Measurements from ENCODE around the gene MBTPS1. TPM values are rescaled to one million over a fixed set of nuclear protein-coding genes. Genes with fewer than 3 reads are reported as not detected.

MBTPS1 gene
- total and polyA plus RNA-seq, 4 donors = 21.1 to 65.0 (median 30.8) TPM

Small RNAs within 50 kb of the gene (small RNA-seq; reads per million reads assigned to genes)
- gene RNA5SP432 = not detected

Other genes starting within 250 kb of the MBTPS1 start
- 10 to 100 TPM in 1 of 2 donors, 1 to 10 TPM in 1; 3.7 to 24.4 TPM for gene MLYCD, start 217.8 kb downstream of the MBTPS1 start, total RNA-seq
- gene MLYCD, start 217.8 kb downstream of the MBTPS1 start, polyA plus RNA-seq = 1 to 10 TPM; 7.1 to 7.8 TPM
- gene OSGIN1, start 163.7 kb downstream of the MBTPS1 start, total RNA-seq = 10 to 100 TPM in 1 of 2 donors, 1 to 10 TPM in 1; 7.1 to 47.2 TPM
- 10 to 100 TPM; 73.6 to 90.4 TPM for gene OSGIN1, start 163.7 kb downstream of the MBTPS1 start, polyA plus RNA-seq
- 1 to 10 TPM in 1 of 2 donors, not detected in 1; 2.7 TPM for gene NECAB2, start 148.7 kb downstream of the MBTPS1 start, total RNA-seq
- gene NECAB2, start 148.7 kb downstream of the MBTPS1 start, polyA plus RNA-seq = 1 to 10 TPM; 2.9 to 3.8 TPM
- under 1 TPM; 0.08 to 0.42 TPM for gene SLC38A8, start 74.1 kb downstream of the MBTPS1 start, total RNA-seq
- 1 to 10 TPM in 1 of 2 donors, under 1 TPM in 1; 0.22 to 1.0 TPM for gene SLC38A8, start 74.1 kb downstream of the MBTPS1 start, polyA plus RNA-seq
- 1 to 10 TPM; 6.8 to 9.6 TPM for gene HSDL1, start 28.2 kb upstream of the MBTPS1 start, total RNA-seq
- gene HSDL1, start 28.2 kb upstream of the MBTPS1 start, polyA plus RNA-seq = 1 to 10 TPM; 3.0 to 3.8 TPM
- gene DNAAF1, start 28.4 kb upstream of the MBTPS1 start, total RNA-seq = under 1 TPM; under 0.01 to 0.08 TPM
- gene DNAAF1, start 28.4 kb upstream of the MBTPS1 start, polyA plus RNA-seq = under 1 TPM in 1 of 2 donors, not detected in 1; 0.06 TPM
- 10 to 100 TPM; 10.4 to 34.5 TPM for gene TAF1C, start 70.1 kb upstream of the MBTPS1 start, total RNA-seq
- 10 to 100 TPM; 10.2 to 12.1 TPM for gene TAF1C, start 70.1 kb upstream of the MBTPS1 start, polyA plus RNA-seq
- gene ADAD2, start 74.2 kb upstream of the MBTPS1 start, total RNA-seq = under 1 TPM in 1 of 2 donors, not detected in 1; 0.33 TPM
- gene ADAD2, start 74.2 kb upstream of the MBTPS1 start, polyA plus RNA-seq = under 1 TPM; 0.14 to 0.44 TPM
- gene KCNG4, start 123.1 kb upstream of the MBTPS1 start, total RNA-seq = not detected
- not detected for gene KCNG4, start 123.1 kb upstream of the MBTPS1 start, polyA plus RNA-seq
- gene WFDC1, start 177.9 kb upstream of the MBTPS1 start, total RNA-seq = 1 to 10 TPM; 1.5 to 4.2 TPM
- gene WFDC1, start 177.9 kb upstream of the MBTPS1 start, polyA plus RNA-seq = 1 to 10 TPM; 1.0 to 5.2 TPM

Data from liver (tissue), 5 donors.